Measurements from ENCODE around the gene OARD1.

The OARD1 gene

GRCh38 chr6:41074692-41075436, 2.7 kb upstream of the OARD1 start:
- DNase-seq: no peak

DNA sequence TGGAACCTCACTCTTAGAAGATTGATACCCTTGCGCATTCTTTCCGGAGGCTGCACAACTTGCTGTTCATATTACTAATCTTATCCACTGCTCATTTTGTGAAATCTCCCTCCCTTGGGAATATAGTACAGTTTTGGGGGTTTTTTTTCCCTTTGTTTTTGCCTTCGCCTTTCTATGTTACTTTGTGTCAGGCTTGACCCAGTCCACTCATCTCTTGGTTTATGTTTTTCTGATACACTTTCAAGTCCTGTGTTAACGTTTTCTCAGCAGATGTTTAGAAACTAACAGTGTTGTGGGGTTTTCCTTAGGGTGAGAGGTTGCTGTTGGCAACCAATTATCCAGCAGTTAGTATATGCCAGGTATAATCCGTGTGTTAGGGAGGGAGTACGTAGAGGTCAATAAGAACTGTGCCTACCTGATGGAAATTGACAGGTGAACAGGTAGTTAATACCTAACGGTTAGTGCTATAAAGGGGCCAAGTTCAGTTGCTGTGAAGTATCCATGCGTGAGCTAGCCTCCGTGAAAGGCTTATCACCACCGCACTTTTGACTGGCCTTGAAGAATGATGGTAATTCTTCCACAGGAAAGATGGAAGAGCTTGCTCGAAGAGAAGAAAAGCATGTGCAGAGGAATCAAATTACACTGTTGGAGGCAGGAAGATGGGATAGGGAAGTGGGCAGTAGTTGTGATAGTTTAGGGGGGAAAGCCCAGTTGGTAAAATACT, 2.0 kb upstream of the OARD1 start:
- peak; percentile 36 for DNase-seq

DNA sequence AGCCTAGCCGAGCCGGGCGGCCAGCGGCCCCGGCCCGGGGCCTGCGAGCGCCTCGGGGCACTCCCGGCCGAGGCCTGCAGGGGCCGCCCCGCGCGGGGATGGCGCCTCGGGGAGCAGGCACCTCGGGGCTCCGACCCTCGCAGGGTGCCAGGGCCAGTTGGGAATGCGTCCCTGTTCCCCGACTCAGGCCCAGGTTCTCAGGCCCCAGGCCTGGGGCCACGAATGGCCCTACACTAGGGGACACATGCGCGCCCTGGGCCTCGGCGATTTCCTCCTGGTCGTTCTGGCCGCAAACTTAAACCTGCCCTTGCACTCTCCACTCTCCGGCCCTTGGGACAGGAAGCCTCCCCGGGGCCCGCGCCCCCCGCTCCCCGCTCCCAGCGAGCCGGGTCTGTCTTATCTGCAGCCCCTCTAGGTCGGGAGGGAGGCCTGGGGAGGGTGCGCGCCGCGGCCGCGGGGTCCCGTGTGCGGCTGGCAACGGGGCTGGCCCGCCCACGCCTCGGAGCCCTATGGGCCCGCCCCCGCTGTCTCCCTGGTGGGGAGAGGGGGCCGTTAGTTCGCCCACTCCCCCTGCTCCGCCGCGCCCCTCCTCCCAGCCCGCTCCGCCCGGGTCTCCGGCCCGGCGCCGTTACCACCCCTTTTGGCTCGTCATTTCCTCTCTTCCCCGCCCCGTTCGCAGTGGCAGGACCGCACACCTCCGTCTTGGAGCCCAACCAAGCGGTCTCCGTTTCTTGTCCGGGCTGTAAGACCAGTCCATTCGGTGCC, 1.2 kb upstream of the OARD1 start:
- peak; percentile 83 for DNase-seq

DNA sequence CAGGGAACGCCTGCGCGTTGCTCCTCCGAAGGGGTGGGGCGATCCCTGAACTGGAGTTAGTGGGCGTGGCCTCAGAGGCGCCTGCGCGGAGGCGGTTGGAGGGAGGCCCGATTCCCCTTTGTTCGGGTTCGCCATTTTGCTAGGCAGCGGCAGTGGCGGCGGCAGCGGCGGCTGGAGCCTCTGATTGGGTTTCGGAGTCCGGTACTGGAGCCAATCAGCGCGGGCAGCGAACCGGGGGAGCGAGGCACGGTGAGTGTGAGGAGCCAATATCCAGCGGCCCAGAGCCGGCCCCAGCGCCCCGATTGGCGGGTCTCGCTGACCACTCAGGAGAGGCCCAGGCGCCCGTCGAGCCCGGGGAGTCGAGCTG, 663 bp upstream of the OARD1 start, which contains the start of gene NFYA:
NFYA (plus strand) TSS at position 139 of the 367 bp plus-strand sequence. CDS start 6,116 bp downstream, outside the sequence.
- DNase-seq: peak; percentile 99

DNA sequence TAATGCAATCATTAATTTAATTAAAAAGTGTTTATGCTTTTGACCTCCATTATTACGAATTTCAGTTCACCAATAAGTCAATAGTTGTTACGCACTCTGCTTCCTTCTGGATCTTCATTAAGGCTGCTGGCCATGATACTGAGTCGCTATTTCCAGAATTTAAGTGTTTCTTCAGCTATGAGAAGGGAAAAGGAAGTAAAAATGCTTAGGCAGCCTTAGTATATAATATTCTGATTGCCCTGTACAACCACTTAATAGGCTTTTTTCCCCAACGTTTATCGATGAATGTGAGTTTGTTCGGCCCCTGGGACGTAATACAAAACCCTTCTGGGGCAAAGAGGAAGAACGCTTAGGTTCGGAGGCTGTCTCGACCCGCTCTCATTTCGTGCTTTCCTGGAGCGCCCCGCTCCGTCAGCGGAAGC, 644 bp downstream of the OARD1 start:
- DNase-seq: no peak

GRCh38 chr6:41066867-41067304, 5.3 kb downstream of the OARD1 start:
- DNase-seq: peak; percentile 76

GRCh38 chr6:41065550-41066026, 6.6 kb downstream of the OARD1 start:
- no peak for DNase-seq

DNA sequence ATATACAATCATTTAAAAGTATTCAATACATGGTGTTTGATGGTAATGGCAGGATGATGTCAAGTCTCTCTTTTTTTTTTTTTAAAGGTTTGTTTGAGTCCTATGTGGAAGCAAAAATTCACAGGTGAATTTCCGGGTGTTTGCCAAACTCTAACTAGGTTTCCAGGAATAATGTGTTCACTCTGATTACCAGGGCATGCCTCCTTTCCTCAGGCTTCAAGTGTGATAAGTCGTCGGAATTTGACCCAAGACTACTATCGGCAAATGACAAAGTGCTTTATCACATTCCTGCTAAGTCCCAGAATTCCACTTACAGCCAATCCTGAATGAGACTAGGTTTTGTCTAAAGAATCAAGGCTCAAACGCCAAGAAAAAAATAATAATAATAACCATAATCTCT, 7.3 kb downstream of the OARD1 start:
- DNase-seq: no peak

DNA sequence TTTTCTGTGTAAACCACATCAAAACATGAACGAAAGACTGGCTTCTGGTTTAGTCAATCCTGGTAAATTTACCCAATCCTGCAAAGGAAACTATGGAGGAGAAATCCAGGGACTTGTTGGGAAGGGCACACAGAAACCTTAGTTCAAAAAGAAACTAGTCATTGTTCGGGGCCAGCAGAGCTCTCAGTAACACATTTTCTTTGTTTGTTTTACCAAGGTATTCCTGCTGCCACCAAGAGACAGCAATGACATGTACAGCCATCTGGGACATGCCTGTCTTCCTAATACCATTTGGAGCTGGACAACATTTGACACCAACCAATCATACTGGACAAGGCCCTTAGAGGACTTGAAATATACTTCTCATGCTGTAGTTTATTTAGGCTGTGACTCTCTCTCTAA, 8.3 kb downstream of the OARD1 start:
- DNase-seq: no peak

GRCh38 chr6:41062056-41062455, 10.1 kb downstream of the OARD1 start:
- DNase-seq: no peak

DNA sequence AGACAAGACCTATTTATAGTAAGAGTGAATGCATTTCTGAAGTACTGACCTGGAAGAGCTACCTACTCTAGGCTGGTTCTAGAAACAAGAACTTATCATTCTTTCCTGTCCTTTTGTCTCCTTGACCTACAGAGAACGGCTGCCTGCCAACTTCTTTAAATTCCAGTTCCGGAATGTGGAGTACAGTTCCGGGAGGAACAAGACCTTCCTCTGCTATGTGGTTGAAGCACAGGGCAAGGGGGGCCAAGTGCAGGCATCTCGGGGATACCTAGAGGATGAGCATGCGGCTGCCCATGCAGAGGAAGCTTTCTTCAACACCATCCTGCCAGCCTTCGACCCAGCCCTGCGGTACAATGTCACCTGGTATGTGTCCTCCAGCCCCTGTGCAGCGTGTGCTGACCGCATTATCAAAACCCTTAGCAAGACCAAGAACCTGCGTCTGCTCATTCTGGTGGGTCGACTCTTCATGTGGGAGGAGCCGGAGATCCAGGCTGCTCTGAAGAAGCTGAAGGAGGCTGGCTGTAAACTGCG, 10.9 kb downstream of the OARD1 start:
- no peak for DNase-seq

DNA sequence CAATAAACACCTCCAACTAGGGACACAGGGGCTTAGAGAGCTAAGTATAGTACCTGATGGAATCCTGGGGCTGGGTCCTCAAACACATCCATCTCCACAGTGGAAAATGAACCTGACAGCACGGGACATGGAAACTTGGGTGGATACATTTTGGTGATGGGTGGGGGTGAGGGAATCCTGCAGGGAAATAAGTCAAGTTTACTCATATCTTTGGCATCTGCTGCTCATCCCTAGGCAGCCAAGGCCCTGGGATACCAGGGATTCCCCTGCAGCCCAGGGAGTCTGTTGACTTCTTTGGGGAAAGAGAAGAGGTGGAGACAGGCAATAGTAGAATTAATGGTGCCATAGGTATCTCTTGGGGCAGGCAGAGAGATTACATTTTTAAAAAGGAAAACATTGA, 12.6 kb downstream of the OARD1 start:
- peak; percentile 63 for DNase-seq

- DNase-seq: no peak
Observed at GRCh38 chr6:41058783-41059181, 13.4 kb downstream of the OARD1 start.

GRCh38 chr6:41056768-41057490, 15.2 kb downstream of the OARD1 start:
- no peak for DNase-seq

DNA sequence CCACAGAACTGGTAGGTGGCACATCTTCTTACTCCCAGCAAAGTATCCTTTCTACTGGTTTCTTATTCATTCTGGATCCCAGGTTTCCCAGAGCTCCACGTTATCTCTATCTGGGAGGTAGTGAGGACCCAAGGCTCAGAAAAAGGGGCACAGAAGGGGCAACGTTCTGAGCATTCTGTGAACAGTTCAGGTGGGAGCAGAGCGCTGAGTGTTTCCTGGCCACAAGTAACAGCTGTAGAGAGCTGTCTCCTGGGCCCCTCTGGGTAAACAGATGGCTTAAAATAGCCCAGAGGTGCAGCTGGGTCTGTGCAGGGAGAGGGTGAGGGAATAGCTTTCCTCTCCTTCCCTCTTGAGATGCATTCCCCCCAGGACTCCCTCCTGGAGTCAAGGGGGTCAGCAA, 17.0 kb downstream of the OARD1 start:
- DNase-seq: no peak

GRCh38 chr6:41054511-41054910, 17.6 kb downstream of the OARD1 start:
- no peak for DNase-seq

GRCh38 chr6:41053041-41053440, 19.1 kb downstream of the OARD1 start, which contains the start of gene APOBEC2:
APOBEC2 (plus strand) TSS chr6:41053202; CDS start chr6:41053348, 146 bp downstream.
- DNase-seq: no peak

DNA sequence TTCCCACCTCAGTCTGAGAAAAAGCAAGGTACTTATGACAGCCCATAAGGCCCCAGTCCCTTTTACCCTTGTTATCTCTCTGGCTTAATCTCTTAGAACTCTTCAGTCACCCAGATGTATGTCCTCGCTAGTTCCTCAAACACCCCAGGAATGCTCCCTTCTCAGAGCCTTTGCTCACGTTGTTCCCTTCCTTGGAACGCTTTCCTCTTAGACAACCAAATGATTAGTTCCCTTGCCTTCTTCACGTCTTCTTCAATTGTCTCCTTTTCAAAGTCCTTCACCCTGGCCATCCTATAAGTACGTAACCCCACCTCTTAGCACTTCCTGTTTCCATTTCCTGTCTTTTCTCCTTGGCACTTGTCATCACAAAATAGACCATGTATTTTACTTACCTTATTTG, 20.3 kb downstream of the OARD1 start:
- DNase-seq: no peak

DNA sequence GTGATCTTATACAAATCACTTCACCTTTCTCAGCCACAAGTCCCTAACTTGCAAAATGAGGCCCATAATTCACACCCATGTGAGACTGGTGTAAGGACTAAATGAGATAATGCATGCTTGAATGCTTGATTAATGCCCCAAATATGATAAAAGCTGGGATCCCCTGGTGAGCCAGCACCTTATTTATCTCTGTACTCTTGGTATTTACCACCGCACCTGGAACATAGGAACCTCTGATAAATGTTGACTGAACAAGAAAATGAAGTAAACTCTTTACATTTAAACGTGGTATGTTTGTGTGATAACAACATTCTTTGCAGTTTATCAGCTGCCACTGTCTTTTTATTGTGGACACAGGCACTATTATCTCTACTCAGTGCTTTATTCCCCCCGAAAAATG, 21.6 kb downstream of the OARD1 start:
- no peak for DNase-seq

- DNase-seq: no peak
Observed at GRCh38 chr6:41049955-41050354, 22.2 kb downstream of the OARD1 start.

DNA sequence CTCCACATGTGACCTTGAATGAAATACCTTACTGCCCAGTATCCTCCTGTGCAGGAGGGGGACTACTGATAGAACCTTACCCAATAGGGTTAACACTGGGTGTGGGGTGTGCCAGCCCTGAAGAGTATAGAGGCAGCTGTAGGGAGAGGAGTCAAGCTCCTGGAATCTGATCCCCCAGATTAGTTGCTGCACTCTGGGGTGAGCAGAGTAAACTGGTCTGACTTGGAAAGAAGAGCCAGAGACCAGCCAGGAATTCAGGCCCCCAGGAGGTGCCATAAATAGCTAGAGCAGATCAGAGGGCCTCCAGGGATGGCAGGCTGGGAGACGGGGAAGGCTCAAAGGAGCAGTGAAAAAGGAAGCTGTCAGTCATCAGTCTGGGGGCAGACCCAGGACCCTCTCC, 22.6 kb downstream of the OARD1 start:
- DNase-seq: peak; percentile 15
